ENCODE results near the gene BACH2.

Gene BACH2

GRCh38 chr6:90268178-90268577 lies 28.5 kb downstream of the BACH2 start:
- H3K4me3 Mint-ChIP-seq, result no peak overlapping the region
- H3K36me3 Mint-ChIP-seq (ENCODE audit: low read depth), result peaks cover 30% of the 10 kb centered on the region
- peaks cover 29% of the 10 kb centered on the region for H3K9me3 Mint-ChIP-seq
- TF ChIP-seq, protein P1, sequence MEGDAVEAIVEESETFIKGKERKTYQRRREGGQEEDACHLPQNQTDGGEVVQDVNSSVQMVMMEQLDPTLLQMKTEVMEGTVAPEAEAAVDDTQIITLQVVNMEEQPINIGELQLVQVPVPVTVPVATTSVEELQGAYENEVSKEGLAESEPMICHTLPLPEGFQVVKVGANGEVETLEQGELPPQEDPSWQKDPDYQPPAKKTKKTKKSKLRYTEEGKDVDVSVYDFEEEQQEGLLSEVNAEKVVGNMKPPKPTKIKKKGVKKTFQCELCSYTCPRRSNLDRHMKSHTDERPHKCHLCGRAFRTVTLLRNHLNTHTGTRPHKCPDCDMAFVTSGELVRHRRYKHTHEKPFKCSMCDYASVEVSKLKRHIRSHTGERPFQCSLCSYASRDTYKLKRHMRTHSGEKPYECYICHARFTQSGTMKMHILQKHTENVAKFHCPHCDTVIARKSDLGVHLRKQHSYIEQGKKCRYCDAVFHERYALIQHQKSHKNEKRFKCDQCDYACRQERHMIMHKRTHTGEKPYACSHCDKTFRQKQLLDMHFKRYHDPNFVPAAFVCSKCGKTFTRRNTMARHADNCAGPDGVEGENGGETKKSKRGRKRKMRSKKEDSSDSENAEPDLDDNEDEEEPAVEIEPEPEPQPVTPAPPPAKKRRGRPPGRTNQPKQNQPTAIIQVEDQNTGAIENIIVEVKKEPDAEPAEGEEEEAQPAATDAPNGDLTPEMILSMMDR (IDR thresholded peaks at IDR 0.05), result no peak
- no peaks in the 10 kb centered on the region for H3K27me3 Mint-ChIP-seq (ENCODE audit: low read depth, poor library complexity)
- no peaks in the 10 kb centered on the region for H3K4me1 Mint-ChIP-seq
- no peak for DNase-seq
- H3K27ac Mint-ChIP-seq, result no peak overlapping the region

DNA sequence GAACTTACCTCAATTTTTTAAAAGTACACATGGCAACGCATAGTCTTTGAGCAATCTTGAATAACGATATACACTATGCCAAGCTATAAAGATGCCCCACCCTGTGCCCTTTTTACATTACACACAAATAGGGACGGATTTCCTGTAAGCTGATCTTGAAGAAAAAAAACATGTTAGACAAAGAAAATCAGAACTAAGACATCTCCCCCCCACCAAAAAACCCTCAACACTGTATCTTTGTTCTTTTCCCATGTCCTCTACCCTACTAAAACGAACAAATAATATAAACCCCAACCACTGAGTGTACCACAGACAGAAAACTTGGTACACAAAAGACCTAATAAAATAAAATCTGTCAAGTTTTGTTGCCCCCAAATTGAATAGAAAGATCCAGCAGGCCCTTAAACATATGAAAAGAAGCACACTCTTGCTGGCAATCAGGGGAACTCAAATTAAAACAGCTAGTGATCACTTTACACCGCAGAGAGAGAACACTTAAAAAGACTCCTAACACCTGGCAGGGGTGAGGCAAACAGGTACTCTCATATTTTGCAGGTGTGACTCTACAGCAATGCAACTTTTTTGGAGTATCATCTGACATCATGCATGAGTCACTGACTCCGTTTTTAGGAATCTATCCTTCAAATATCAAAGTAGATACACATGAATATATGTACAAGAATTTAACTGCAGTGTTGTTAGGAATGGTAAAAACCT lies 29.6 kb downstream of the BACH2 start:
- Mint-ChIP-seq H3K4me3 (no peak overlapping the region), H3K4me1 (no peaks in the 10 kb centered on the region), H3K27ac (no peak overlapping the region), H3K9me3 (peaks cover 21% of the 10 kb centered on the region), H3K27me3 (ENCODE audit: low read depth, poor library complexity) (no peaks in the 10 kb centered on the region), H3K36me3 (ENCODE audit: low read depth) (peaks cover 28% of the 10 kb centered on the region)
- DNase-seq, result no peak
- TF ChIP-seq, protein P1 (IDR thresholded peaks at IDR 0.05), result no peak

GRCh38 chr6:90264561-90264960 lies 32.1 kb downstream of the BACH2 start:
- DNase-seq, result no peak
- no peaks in the 10 kb centered on the region for H3K4me1 Mint-ChIP-seq
- H3K36me3 Mint-ChIP-seq (ENCODE audit: low read depth), result peaks cover 31% of the 10 kb centered on the region
- TF ChIP-seq, protein P1 (IDR thresholded peaks at IDR 0.05), result no peak
- H3K9me3 Mint-ChIP-seq, result peaks cover 4% of the 10 kb centered on the region
- no peak overlapping the region for H3K4me3 Mint-ChIP-seq
- H3K27me3 Mint-ChIP-seq (ENCODE audit: low read depth, poor library complexity), result no peaks in the 10 kb centered on the region
- H3K27ac Mint-ChIP-seq, result no peak overlapping the region

DNA sequence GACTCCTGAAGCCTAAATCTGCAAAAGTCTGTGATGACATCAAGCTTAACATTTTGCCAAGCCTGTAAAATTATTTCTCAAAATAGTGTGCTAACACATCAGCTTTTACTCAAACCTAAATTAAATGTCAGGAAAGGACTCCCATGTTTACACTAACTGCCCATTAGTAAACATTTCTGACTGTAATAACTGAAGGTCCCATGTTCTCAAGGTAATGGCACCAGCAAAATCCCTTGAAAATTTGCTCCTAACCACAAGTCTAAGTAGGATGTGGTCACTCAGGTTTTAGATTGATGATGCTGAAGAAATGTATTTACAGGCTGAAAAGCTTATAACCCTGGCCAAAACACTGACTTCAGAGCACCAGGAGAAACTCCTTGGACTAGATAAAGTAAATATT lies 33.0 kb downstream of the BACH2 start:
- Mint-ChIP-seq H3K4me3 (no peak overlapping the region), H3K36me3 (ENCODE audit: low read depth) (peaks cover 38% of the 10 kb centered on the region), H3K27ac (no peak overlapping the region), H3K27me3 (ENCODE audit: low read depth, poor library complexity) (no peaks in the 10 kb centered on the region), H3K4me1 (no peaks in the 10 kb centered on the region), H3K9me3 (peaks cover 4% of the 10 kb centered on the region)
- DNase-seq, result no peak
- TF ChIP-seq, protein P1 (IDR thresholded peaks at IDR 0.05), result no peak

DNA sequence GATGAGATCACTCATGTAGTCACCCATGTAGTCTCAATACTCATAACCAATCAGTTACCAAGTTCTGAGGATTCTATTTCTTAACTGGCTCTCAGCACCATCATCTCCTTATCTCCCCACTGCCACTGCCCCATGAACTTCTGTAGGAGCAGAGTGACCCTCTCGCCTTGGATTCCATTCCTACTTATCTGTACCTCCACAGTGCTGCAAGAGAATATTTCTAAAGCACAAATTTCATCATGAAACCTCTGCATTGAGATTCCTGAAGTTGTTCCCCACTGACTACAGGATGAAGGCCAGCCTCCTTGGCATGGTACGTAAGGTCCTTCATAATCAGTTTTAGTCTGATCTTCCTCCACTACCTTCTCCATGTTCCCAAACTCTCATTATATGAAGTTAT lies 34.8 kb downstream of the BACH2 start:
- TF ChIP-seq, protein P1 (IDR thresholded peaks at IDR 0.05), result no peak
- H3K9me3 Mint-ChIP-seq, result peaks cover 4% of the 10 kb centered on the region

DNA sequence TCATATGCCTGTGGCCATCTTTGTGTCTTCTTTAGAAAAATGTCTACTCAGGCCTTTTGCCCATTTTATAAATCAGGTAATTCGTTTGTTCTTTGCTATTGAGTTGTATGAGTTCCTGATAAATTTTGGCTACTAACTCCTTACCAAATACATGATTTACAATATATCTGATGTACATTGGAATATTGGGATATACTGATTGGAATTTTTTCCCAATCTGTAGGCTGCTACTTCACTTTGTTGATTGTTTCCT lies 39.2 kb downstream of the BACH2 start:
- Mint-ChIP-seq H3K36me3 (ENCODE audit: low read depth) (peaks cover 58% of the 10 kb centered on the region), H3K27me3 (ENCODE audit: low read depth, poor library complexity) (no peaks in the 10 kb centered on the region), H3K27ac (no peak overlapping the region), H3K9me3 (peaks cover 11% of the 10 kb centered on the region), H3K4me1 (no peaks in the 10 kb centered on the region), H3K4me3 (no peak overlapping the region)
- DNase-seq, result no peak
- TF ChIP-seq, protein P1 (IDR thresholded peaks at IDR 0.05), result no peak

More for the DNA sequence above, 34.8 kb downstream of the BACH2 start:
- H3K27me3 Mint-ChIP-seq (ENCODE audit: low read depth, poor library complexity), result no peaks in the 10 kb centered on the region
- no peak overlapping the region for H3K4me3 Mint-ChIP-seq
- H3K4me1 Mint-ChIP-seq, result no peaks in the 10 kb centered on the region
- H3K36me3 Mint-ChIP-seq (ENCODE audit: low read depth), result peaks cover 43% of the 10 kb centered on the region
- no peak overlapping the region for H3K27ac Mint-ChIP-seq
- DNase-seq, result no peak

Measured in nephron progenitor cell (in vitro differentiated cells).